ENCODE measurements around the gene TMEM255B.

Gene TMEM255B

GRCh38 chr13:113736258-113736731 is 22.7 kb upstream of the TMEM255B start:
- DNase-seq (ENCODE audit: low read depth) = no peak
- TF ChIP-seq, protein P1, sequence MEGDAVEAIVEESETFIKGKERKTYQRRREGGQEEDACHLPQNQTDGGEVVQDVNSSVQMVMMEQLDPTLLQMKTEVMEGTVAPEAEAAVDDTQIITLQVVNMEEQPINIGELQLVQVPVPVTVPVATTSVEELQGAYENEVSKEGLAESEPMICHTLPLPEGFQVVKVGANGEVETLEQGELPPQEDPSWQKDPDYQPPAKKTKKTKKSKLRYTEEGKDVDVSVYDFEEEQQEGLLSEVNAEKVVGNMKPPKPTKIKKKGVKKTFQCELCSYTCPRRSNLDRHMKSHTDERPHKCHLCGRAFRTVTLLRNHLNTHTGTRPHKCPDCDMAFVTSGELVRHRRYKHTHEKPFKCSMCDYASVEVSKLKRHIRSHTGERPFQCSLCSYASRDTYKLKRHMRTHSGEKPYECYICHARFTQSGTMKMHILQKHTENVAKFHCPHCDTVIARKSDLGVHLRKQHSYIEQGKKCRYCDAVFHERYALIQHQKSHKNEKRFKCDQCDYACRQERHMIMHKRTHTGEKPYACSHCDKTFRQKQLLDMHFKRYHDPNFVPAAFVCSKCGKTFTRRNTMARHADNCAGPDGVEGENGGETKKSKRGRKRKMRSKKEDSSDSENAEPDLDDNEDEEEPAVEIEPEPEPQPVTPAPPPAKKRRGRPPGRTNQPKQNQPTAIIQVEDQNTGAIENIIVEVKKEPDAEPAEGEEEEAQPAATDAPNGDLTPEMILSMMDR (IDR thresholded peaks at IDR 0.05; ENCODE audit: control insufficient read depth, insufficient read depth, low read depth, low read length, missing control alignments) = no peak
- no peak overlapping the region for H3K4me3 ChIP-seq (ENCODE audit: control insufficient read depth, low read depth, low read length)

GRCh38 chr13:113737803-113738202 is 21.2 kb upstream of the TMEM255B start:
- TF ChIP-seq, protein P1 (IDR thresholded peaks at IDR 0.05; ENCODE audit: control insufficient read depth, insufficient read depth, low read depth, low read length, missing control alignments) = no peak
- no peak for DNase-seq (ENCODE audit: low read depth)
- no peak overlapping the region for H3K4me3 ChIP-seq (ENCODE audit: control insufficient read depth, low read depth, low read length)

GRCh38 chr13:113739527-113740285 is 19.3 kb upstream of the TMEM255B start:
- no peak overlapping the region for H3K4me3 ChIP-seq (ENCODE audit: control insufficient read depth, low read depth, low read length)
- no peak for DNase-seq (ENCODE audit: low read depth)
- TF ChIP-seq, protein P1 (IDR thresholded peaks at IDR 0.05; ENCODE audit: control insufficient read depth, insufficient read depth, low read depth, low read length, missing control alignments) = no peak

DNA sequence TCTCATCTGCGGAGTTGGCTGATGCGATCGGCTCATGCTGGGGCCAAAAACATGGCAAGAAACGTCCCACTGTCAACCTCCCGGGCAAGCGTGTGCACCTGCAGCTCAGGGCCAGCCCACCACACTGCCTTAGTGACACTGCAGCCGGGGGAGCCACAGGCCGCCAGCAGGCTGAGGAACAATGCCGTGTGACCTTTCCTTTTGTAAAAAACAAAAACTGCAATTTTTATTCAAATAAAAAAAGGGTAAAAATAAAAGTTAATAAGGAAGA is 18.8 kb upstream of the TMEM255B start:
- H3K4me3 ChIP-seq (ENCODE audit: control insufficient read depth, low read depth, low read length) = no peak overlapping the region
- TF ChIP-seq, protein P1 (IDR thresholded peaks at IDR 0.05; ENCODE audit: control insufficient read depth, insufficient read depth, low read depth, low read length, missing control alignments) = no peak

GRCh38 chr13:113740661-113741060 is 18.4 kb upstream of the TMEM255B start:
- TF ChIP-seq, protein P1 (IDR thresholded peaks at IDR 0.05; ENCODE audit: control insufficient read depth, insufficient read depth, low read depth, low read length, missing control alignments) = no peak
- H3K4me3 ChIP-seq (ENCODE audit: control insufficient read depth, low read depth, low read length) = no peak overlapping the region
- no peak for DNase-seq (ENCODE audit: low read depth)

More for the DNA sequence above, 18.8 kb upstream of the TMEM255B start:
- DNase-seq (ENCODE audit: low read depth) = no peak

DNA sequence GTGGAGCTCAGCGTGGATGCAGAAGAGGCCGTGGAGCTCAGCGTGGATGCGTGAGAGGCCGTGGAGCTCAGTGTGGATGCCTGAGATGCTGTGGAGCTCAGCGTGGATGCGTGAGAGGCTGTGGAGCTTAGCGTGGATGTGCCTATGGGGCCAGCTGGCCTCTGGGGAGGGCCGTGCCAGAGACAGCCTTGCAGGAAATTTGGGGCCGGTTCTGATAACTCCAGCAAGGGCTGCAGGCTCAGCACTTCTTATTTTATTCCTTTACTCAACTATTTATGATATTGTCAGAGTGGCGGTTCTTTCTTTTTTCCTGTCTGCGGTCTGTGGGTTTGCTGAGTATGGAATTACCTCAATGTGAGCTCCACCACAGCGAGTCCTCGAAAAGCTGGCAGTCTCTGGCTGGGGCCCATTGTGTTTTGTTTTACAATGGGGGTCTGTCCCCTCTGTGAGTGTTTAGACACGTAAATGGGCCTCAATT is 17.8 kb upstream of the TMEM255B start:
- TF ChIP-seq, protein P1 (IDR thresholded peaks at IDR 0.05; ENCODE audit: control insufficient read depth, insufficient read depth, low read depth, low read length, missing control alignments) = no peak
- DNase-seq (ENCODE audit: low read depth) = no peak
- no peak overlapping the region for H3K4me3 ChIP-seq (ENCODE audit: control insufficient read depth, low read depth, low read length)

All from AG09309 (cell line).